NCI-H2107 (cell line): ENCODE results near the gene PANK3.
"Not testable (repeated sequence)": the region's sequence is repeated elsewhere in the genome, so short reads cannot be mapped to it uniquely, and the experiment has no call there.

Source experiments
- DNase-seq: peaks from one replicate; lab custom pipeline; 2025; lab: John Stamatoyannopoulos, UW

Gene PANK3

DNA sequence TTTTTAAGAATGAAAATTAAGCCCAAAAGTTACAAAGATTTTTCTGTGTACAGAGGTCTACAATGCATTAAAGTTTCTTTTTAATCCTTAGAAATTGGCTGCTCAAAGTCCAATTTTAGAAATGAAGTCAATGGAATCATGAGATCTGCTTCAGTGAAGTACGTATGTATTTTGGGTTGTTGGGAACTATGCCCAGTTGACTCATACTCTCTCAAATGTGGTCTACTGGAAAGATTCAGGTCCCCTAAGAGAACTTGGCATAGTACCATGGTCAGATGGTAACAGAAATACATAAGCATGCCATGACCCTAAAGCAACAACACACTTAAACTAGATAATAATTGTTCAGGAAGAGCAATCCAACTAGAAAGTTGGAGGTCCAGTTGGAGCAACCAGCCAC, 27.0 kb downstream of the PANK3 start:
- DNase-seq: no peak

DNA sequence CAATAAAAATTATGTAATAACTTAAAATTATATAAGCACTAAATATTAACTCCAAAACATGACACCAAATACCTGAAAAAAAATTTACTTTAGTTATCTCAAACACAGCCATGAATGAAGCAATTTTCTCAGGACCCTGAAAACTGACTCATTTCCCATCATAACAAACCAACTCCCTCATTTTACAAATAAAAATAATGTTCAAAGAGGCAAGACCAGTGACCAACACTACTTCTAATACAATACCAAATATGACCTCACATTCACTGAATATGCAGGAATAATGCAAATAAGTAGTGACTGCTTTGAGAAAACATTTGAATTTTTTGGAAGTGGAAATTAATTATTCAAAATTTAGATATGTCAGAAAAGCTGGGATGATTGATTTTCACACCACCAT, 28.5 kb downstream of the PANK3 start:
- DNase-seq: no peak

DNA sequence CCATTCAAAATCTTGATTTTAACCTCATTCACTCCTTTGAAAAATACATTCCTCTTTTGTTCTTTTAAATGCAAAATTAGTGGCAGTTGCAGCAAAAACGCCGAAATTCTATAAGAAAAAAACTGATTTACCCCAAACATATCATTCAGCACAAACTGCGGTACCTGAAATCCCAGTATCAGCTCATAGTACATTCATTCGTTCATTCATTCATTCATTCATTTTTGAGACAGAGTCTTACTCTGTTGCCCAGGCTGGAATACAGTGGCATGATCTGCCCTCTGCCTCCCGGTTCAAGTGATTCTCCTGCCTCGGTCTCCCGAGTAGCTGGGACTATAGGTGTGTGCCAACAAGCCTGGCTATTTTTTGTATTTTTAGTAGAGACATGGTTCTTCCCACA, 29.6 kb downstream of the PANK3 start:
- no peak for DNase-seq

DNA sequence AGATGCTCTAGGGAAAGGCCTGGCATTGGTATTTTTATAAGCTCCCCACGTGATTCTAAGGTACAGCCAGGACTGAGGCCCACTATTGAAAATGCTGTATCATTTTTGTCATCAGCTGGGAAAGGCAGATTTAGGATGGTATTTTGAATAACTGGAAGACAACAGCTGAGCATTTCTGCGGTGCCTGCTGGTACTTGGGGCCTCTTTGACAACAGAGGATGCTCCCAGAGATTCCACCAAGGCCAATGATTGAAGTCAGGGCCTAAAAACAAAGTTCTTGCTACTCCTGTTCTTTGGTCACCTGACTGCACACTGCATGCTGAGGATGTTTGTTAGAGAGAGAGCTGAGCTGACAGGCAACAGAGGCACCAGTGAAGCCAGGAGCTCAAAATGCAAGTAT, 42.0 kb downstream of the PANK3 start:
- DNase-seq: no peak

DNA sequence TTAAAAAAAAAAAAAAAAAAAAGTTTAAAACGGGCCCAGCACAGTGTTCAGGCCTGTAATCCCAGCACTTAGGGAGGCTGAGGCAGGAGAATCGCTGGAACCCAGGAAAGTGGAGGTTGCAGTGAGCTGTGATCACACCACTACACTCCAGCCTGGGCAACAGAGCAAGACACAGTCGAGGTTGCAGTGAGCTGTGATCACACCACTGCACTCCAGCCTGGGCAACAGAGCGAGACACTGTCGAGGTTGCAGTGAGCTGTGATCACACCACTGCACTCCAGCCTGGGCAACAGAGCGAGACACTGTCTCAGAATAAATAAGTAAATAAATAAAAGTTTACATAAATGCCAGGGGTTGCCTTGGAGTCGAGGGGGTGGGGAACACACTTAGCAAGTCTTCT, 44.8 kb downstream of the PANK3 start:
- DNase-seq: not testable (repeated sequence)

DNA sequence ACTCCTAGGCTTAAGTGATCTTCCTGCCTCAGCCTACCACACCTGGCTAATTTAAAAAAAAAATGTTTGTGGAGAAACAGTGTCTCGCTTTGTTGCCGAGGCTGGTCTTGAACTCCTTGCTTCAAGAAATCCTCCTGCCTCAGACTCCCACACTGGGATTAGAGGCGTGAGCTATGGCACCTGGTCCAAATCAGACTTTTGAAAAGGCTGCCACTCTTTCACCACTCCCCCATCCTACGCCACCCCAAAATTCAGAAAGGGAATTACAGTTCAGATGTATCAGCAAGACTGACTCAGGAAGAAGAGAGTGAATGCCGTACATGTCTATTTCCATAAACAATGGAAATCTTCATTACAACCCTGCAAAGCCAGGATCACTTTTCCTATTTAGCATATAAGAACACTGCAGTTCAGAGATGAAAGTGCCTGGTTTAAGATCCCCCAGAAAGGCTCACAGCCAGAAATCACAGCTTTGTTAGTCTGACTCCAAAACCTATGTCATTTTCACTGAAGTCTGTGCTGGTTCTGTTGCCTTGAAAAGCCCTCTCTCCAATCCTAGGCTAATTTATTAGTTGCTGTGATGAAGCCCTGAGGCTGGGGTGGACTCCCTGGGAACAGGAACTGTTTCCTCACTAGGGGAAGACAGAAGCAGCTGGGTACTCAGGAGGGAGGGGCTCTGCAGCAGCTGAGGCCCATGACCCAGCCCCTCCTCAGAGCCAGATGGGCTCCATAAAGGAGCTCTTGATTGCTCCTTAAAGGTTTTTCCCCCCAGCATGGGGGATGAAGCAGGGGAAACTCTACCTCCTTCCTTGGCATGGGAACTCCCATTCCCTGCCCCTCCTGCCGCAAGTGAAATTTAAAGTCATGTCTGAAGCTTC, 46.9 kb downstream of the PANK3 start:
- DNase-seq: no peak

DNA sequence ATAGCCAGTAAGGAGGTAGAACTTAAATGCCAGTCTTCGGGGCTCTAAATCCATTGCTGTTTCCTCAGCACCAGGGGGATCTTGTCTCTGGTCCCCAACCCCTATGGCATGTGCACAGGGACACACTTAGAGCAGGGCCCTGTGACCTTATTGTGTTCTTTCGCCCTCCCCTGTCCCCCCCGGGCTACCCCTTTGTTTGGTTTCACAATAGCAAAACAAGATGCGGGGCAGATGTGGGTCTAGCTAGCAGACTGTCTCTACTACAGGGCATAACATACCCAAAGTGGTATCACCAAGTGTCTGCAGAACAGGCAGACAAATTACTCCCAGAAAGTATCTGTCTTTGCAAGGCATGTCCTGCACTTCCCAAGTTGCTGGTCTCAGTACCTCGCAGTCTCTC, 48.0 kb downstream of the PANK3 start:
- DNase-seq: no peak

DNA sequence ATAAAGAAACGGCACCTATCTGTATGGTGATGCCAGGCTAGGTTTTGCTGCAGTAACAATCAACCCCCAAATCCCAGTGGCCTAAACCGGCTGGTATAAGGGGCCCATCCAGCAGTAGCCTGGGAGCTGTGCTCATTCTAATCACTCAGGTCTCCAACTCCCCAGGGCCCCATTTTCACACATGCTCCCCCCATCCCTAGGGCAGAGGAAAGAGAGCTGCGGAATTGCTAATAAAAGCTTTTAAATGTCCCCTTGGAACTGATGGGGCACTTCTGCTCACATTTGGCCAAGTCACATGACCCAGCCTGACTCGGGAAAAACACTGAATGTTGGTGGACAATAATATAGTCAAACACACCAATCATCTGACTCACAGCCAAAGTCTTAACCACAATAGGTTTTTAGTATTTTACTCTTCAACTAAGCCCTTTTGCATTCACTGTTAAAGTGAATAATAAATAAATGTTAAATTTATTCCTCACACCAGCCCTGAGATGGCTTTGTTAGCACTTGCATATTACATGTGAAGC, 48.5 kb downstream of the PANK3 start:
- DNase-seq: no peak

DNA sequence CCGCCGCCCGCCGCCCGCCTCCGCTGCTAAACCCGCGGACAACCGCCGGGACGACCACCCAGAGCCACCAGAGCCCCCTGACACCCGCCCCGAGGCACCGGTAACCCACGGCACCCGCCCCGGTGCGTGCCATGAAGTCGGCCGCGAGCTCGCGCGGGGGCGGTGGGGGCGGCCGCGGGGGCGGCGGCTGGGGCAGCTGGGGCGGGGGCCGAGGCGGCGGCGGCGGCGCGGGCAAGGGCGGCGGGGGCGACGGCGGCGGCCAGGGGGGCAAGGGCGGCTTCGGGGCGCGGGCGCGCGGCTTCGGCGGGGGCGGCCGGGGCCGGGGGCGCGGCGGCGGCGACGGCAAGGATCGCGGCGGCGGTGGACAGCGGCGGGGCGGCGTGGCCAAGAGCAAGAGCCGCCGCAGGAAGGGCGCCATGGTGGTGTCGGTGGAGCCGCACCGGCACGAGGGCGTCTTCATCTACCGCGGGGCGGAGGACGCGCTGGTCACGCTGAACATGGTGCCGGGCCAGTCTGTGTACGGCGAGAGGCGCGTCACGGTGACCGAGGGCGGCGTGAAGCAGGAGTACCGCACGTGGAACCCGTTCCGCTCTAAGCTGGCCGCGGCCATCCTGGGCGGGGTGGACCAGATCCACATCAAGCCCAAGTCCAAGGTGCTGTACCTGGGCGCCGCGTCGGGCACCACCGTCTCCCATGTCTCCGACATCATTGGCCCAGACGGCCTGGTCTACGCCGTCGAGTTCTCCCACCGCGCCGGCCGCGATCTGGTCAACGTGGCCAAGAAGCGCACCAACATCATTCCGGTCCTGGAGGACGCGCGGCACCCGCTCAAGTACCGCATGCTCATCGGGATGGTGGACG, 49.6 kb downstream of the PANK3 start:
- no peak for DNase-seq

DNA sequence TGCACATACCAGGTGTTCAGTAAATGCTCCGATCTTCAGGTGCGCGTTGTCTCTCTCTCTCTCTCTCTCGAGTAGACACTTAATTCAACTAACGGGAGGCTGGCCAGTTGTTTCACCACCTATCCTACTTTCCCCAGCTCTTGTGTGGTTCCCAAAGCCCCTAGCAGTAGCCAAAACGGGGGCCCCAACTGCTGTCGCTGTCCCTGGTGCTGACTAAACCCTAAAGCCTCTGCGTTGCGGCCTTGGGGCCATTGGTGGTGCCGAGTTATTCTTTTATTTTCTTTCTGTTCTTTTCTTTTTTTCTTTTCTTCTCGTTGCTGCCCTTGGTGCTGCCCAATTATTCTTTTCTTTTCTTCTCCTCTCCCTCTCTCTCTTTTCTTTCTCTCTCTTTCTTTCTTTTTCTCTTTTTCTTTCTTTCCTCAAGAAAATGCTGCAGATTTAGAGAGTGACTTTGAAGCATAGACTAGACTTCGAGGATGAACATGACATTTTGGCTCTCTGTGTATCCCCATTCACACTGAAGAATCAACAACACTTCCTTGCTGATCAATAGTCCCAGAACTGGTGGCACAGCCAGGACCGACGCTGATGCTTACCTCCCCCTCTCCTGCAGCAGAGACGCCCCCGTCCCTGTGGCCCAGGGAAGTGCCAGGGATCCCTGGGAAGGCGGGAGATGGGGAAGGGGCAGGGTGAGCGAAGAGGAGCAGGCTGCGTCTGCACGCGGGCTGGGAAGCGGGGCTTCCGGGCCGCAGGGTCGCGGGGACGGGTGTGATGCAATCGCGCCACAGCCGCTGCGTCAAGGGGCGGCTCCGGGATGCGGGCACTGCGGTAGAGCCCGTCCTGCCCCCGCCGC, 50.4 kb downstream of the PANK3 start, which contains the start of gene FBLL1:
TSS of gene FBLL1 (plus strand) at position 785 of the 853 bp plus-strand sequence. CDS start 200 bp downstream, outside the sequence.
- DNase-seq: no peak

DNA sequence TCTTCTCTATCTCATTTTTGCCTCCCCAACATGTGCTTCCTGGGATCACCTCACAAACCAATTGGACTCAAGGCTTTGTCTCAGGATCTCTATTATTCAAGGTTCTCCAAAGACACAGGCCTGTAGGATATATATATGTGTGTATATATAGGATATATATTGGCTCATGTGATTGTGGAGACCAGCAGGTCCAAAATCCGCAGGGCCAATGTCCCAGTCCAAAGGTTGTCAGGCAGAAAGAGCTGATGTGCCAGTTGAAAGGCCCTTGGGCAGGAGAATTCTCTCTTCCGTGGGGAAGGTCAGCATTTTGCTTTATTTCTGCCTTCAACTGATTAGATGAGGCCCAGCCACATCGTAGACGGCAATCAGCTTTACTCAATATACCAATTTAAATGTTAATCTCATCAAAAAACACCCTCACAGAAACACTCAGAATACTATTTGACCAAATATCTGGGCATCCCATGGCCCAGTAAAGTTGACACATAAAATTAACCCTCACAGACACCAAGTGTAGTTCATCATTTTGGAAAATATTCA, 51.3 kb downstream of the PANK3 start:
- no peak for DNase-seq

DNA sequence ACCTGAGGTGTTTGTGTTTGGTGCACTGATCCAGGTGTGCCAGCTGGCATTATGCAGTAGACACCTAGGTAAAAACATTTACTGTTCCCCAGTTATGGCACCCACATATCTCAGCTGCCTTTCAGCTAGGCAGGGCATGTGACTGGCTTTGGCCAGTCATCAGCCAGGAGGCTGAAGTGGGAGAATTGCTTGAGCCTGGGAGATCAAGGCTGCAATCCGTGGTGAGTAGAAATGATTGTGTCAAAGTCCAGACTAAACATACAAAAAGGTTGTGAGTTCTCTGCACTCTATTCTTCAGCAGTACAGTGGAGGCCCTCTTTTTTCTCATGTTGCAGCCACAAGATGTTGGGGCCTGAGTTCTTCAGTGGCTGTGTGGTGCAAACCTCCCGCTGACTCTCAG, 53.3 kb downstream of the PANK3 start:
- no peak for DNase-seq

DNA sequence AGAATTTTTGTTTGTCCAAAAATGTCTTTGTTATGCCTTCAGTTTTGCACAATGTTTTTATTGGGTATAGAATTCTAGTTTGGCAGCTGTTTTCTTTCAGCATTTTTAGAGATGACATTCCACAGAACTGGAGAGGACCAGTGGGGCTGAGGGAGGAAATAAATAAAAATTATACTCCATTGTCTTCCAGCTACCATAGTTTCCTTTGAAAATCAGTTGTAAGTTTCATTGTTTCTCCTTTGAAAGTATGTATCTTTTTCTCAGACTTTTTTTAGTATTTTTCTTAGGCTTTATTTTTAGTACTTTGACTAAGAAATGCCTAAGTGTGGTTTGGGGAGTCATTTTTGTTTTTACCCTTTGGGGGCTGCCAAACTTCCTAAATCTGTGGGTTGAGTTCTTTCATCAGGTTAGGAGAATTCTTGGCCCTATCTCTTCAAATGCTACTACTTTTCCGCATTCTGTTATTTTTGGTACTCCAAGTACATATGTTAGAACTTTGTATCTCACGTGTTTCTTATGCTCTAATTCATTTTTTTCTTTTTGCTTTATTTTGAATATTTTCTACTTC, 65.2 kb downstream of the PANK3 start:
- DNase-seq: no peak

DNA sequence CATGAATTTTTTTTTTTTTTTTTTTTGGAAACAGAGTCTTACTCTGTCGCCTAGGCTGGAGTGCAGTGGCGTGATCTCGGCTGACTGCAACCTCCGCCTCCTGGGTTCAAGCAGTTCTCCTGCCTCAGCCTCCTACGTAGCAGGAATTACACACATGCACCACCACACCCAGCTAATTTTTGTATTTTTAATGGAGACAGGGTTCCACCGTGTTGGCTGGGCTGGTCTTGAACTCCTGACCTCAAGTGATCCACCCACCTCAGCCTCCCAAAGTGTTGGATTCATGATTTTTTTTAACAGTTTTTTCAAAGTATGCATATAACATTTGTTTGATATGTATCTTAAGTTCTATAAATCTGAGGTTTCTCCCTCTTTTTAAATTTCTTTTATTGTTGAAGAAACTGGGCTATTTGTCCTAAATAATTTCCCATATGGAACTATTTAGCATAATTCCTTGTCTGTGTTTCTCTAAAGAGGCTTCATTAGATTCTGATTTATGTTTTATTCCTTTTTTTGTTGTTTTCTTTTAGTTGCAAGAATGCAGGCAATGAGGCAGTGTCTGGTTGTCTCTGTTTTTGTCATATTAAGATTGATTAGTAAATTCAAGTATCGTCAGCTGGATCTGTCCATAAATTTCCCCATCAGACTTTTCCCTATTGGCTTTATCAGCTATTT, 76.5 kb downstream of the PANK3 start:
- no peak for DNase-seq
